Esophagus muscularis mucosa (tissue), 3 donors: ENCODE measurements around the gene ADGRV1.

Experiments used
- POLR2A ChIP-seq: fragments of 450-650 bp; IDR thresholded peaks from one replicate; pipeline ENCODE4 v1.6.1; 2017; ENCODE audit warnings: antibody characterized with exemption, moderate library complexity, mild to moderate bottlenecking, low read depth
- POLR2AphosphoS5 ChIP-seq, 2 donors: sonication (generic); formaldehyde crosslinking; IDR thresholded peaks; one replicate each; pipeline ENCODE4 v1.6.1; 2017; ENCODE audit warnings: antibody characterized with exemption in 2 of 2
- TF ChIP-seq, protein P1 (sequence below), 3 experiments: fragments of 200-600 bp in 2 of 3; fragments of 450-650 bp in 1 of 3; sonication (generic) in 2 of 3; IDR thresholded peaks; one replicate each; pipeline ENCODE4 v1.5.1; 2017 to 2019; ENCODE audit warnings: antibody characterized with exemption in 3 of 3, mild to moderate bottlenecking in 2 of 3, moderate library complexity in 1 of 3

DNA sequence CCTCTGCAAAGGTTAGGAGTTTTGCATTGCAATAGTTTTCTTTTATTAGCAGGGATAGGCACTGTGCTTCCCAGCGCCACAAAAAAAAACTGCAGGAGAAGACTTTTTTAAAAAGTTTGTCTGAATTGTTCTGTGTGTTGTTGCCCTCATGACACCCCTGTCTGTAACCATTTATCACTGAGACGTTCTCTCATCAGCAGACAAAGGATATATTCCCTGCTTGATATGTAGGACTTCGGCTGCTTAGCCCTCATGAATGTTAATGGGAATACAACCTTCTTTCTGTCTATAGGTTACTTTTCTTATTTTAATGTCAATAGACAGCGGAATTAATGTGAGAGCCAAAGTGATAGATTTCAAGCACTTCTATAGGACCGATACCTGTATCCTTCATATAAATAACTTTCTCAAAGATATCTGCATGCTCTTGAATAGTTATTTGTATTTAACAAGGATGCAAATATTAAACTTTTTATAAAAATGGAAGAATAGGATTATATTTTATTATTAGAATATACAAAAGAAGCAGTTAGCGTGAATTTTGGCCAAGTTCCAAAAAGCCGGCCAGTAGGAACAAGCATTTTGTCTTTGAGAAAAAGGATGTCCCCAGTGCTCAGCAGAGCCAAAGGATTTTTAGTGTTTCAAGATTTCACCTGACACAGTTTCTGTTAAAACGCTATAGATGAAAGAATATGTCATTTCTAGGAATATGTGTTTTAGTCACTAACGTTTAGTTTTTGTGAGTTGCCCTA is 27.7 kb upstream of the ADGRV1 start:
- TF ChIP-seq, protein P1, sequence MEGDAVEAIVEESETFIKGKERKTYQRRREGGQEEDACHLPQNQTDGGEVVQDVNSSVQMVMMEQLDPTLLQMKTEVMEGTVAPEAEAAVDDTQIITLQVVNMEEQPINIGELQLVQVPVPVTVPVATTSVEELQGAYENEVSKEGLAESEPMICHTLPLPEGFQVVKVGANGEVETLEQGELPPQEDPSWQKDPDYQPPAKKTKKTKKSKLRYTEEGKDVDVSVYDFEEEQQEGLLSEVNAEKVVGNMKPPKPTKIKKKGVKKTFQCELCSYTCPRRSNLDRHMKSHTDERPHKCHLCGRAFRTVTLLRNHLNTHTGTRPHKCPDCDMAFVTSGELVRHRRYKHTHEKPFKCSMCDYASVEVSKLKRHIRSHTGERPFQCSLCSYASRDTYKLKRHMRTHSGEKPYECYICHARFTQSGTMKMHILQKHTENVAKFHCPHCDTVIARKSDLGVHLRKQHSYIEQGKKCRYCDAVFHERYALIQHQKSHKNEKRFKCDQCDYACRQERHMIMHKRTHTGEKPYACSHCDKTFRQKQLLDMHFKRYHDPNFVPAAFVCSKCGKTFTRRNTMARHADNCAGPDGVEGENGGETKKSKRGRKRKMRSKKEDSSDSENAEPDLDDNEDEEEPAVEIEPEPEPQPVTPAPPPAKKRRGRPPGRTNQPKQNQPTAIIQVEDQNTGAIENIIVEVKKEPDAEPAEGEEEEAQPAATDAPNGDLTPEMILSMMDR (IDR thresholded peaks at IDR 0.05): no peak
- TF ChIP-seq POLR2A (no peak), POLR2AphosphoS5 (IDR thresholded peaks at IDR 0.05) (no peak)
